Mucosa of descending colon (tissue), 3 donors: ENCODE measurements around the gene SEL1L3. TPM values are rescaled to one million over a fixed set of nuclear protein-coding genes. Genes with fewer than 3 reads are reported as not detected.
A peak's percentile ranks its signal among the peaks of the same experiment; 100 is the strongest.

Experiments used
- ATAC-seq: fragments of 200-7000 bp; cut with Tn5 transposase; one replicate; pipeline ENCODE4 v1.9.1; 2020; ENCODE audit warnings: mild to moderate bottlenecking, moderate library complexity
- DNase-seq, 3 donors: peaks; one replicate each; pipeline ENCODE4 v3.0.0-alpha.2; 2020
- H3K36me3 ChIP-seq: fragments of 200-600 bp; one replicate; pipeline ENCODE4 v1.8.0; 2021; ENCODE audit warnings: low read depth, mild to moderate bottlenecking
- H3K4me1 ChIP-seq: fragments of 200-600 bp; one replicate; pipeline ENCODE4 v1.8.0; 2021; ENCODE audit warnings: low read depth, mild to moderate bottlenecking
- H3K4me3 ChIP-seq: fragments of 200-600 bp; one replicate; pipeline ENCODE4 v1.8.0; 2021; ENCODE audit warnings: mild to moderate bottlenecking
- H3K9me3 ChIP-seq: fragments of 200-600 bp; one replicate; pipeline ENCODE4 v1.8.0; 2021; ENCODE audit warnings: mild to moderate bottlenecking
- CTCF ChIP-seq: fragments of 200-600 bp; IDR thresholded peaks from one replicate; pipeline ENCODE4 v1.8.0; 2022; ENCODE audit warnings: antibody characterized with exemption, mild to moderate bottlenecking
- intact Hi-C, 2 donors: fragments of 100-400 bp; cut with DNase I in 1 of 2; cut with micrococcal nuclease in 1 of 2; formaldehyde crosslinking; loops; one replicate each; pipeline versions ENCODE4 v1.11.0 to v1.11.1; 2022; cut with DNase I, micrococcal nuclease
- total RNA-seq, 3 donors: library from RNA; stranded (reverse); fragmentation: NEBNext Ultra II Directional in 2 of 3; extraction: Animal tissue kit (Norgen Biotek cat#: 25700) in 2 of 3; gene quantifications; one replicate each; pipeline versions ENCODE4 v1.2.1 to v1.2.4, GENCODE V29; 2021 to 2023
- donor health status: DM: no; HTN: no; CAD: no; lungs with moderate emphysema.
- donor health status: DM: no; HTN: no; CAD: no.
- donor health status: DM: no; HTN: yes; CAD: no.

SEL1L3 gene
- total RNA-seq, 3 donors from 2014 or later, result 51.7 to 104 (median 98.3) TPM

GRCh38 chr4:25878676-25879075, 15.9 kb upstream of the SEL1L3 start:
- Histone ChIP-seq H3K4me3 (no peak overlapping the region), H3K4me1 (no peaks in the 10 kb centered on the region), H3K9me3 (no peaks in the 10 kb centered on the region), H3K36me3 (no peaks in the 10 kb centered on the region)
- no peak for TF ChIP-seq CTCF
- intact Hi-C loops, result no loop called here
- DNase-seq, result no peak
- peak; percentile 39 for ATAC-seq

DNA sequence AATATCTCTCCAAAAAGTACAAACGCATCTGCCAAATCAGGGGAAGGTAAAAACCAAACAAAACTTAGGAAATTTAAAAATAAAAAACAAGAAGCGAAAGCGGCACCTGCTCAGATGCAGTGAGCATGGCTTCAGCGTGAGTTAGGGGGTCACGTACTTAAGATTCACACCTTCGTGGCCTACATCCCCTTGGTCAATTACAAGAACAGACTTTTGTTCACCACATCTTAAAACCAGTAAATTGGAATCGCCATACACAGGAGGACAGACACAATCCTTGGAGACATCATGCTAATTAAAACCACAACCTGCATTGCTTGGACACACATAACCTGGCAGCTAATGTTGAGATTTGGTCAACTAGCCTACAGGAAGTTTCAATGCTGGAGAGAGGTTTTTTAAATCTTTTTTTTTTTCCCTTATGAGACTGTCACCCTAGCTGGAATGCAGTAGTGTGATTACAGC, 12.5 kb upstream of the SEL1L3 start:
- no peak for DNase-seq
- ATAC-seq, result peak; percentile 67
- intact Hi-C loops, result no loop called here
- Histone ChIP-seq H3K4me1 (no peaks in the 10 kb centered on the region), H3K9me3 (no peaks in the 10 kb centered on the region), H3K4me3 (no peak overlapping the region), H3K36me3 (no peaks in the 10 kb centered on the region)
- TF ChIP-seq CTCF, result no peak

DNA sequence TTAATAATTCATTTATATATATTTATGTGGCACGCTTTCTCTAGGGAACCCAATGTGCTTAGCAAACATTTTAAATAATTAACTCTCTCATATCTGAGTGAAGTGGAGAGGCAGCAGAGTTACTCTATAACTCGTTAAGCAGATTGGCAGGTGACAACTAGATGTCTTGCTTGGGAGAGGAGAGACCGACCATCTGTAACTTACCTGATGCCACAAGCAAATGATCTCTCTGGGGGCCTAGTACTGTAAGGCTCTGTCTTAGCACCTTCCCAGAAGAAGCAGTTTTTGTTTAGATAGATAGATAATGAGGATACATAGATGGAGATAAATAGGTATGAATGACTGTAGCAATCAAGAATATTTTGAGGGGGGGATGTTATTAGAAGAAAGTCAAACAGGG, 11.9 kb upstream of the SEL1L3 start:
- Histone ChIP-seq H3K4me3 (no peak overlapping the region), H3K4me1 (no peaks in the 10 kb centered on the region), H3K36me3 (no peaks in the 10 kb centered on the region), H3K9me3 (no peaks in the 10 kb centered on the region)
- ATAC-seq, result peak; percentile 39
- DNase-seq, result no peak
- TF ChIP-seq CTCF, result no peak
- intact Hi-C loops, result no loop called here

DNA sequence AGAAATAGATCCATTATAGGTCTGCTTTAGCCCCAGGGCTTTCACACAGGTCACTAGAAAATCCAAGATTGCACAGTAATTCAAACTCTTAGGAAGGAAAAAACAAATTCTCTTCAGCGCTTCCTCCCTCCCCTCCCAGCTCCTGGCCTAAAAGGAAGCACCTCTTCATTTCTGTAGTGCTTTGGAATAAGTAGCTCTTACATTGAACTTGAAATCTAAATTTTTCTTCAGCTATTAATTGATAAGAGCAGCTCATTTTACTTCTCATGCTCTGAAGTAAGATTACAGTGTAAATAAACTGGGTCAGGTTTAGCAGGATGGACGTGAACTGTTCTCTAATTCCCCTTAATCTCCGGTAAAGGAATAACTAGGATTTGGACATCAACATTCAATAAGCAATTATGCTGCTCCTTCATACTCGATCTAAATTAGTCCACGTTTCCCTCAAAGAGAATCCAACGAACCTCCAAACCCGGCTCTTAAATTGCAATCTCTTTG, 10.9 kb upstream of the SEL1L3 start:
- ATAC-seq (no peak), DNase-seq (no peak)
- no peaks in the 10 kb centered on the region for H3K4me1 ChIP-seq
- H3K9me3 ChIP-seq, result no peaks in the 10 kb centered on the region
- intact Hi-C loops, result no loop called here
- no peak for TF ChIP-seq CTCF
- H3K4me3 ChIP-seq, result no peak overlapping the region
- H3K36me3 ChIP-seq, result no peaks in the 10 kb centered on the region

- TF ChIP-seq CTCF, result no peak
- no peak for ATAC-seq
Observed at GRCh38 chr4:25872851-25873631, 10.3 kb upstream of the SEL1L3 start.

More at GRCh38 chr4:25872851-25873631, 10.3 kb upstream of the SEL1L3 start:
- Histone ChIP-seq H3K9me3 (no peaks in the 10 kb centered on the region), H3K4me1 (no peaks in the 10 kb centered on the region), H3K36me3 (no peaks in the 10 kb centered on the region), H3K4me3 (no peak overlapping the region)
- no peak for DNase-seq
- intact Hi-C loops, result no loop called here
